Upper lobe of left lung (tissue), 6 donors: ENCODE data around the gene ADAMTS2. TPM values are rescaled to one million over a fixed set of nuclear protein-coding genes. Genes with fewer than 3 reads are reported as not detected.
A peak's percentile ranks its signal among the peaks of the same experiment; 100 is the strongest.

Experiments used
- ATAC-seq, 2 donors: fragments of 200-7000 bp; cut with Tn5 transposase; one replicate each; pipeline ENCODE4 v1.9.1; 2022; ENCODE audit warnings: mild to moderate bottlenecking in 2 of 2, moderate library complexity in 2 of 2; ENCODE audit not compliant: low FRiP score in 2 of 2
- DNase-seq, 2 donors: peaks; one replicate each; pipeline ENCODE4 v3.0.0-alpha.2; 2019 to 2020
- H3K27ac ChIP-seq, 4 donors: fragments of 200-600 bp; sonication (generic); one replicate each; pipeline ENCODE4 v1.5.1; 2016 to 2019
- H3K27me3 ChIP-seq, 4 donors: fragments of 200-600 bp; sonication (generic); one replicate each; pipeline ENCODE4 v1.5.1; 2017 to 2019
- H3K36me3 ChIP-seq, 4 donors: fragments of 200-600 bp; sonication (generic); one replicate each; pipeline ENCODE4 v1.5.1; 2016 to 2019
- H3K4me1 ChIP-seq, 4 donors: fragments of 200-600 bp; sonication (generic); one replicate each; pipeline ENCODE4 v1.5.1; 2018 to 2019
- H3K4me3 ChIP-seq, 4 donors: fragments of 200-600 bp; sonication (generic); one replicate each; pipeline ENCODE4 v1.5.1; 2017 to 2019; ENCODE audit warnings: mild to moderate bottlenecking in 2 of 4, moderate library complexity in 1 of 4
- H3K9me3 ChIP-seq, 4 donors: fragments of 200-600 bp; sonication (generic); one replicate each; pipeline ENCODE4 v1.5.1; 2018 to 2019
- CTCF ChIP-seq, 6 experiments: fragments of 450-650 bp in 4 of 6; fragments of 200-600 bp in 2 of 6; sonication (generic) in 2 of 6; IDR thresholded peaks; one replicate each; pipeline ENCODE4 v1.5.1; 2016 to 2019; ENCODE audit warnings: antibody characterized with exemption in 6 of 6
- EP300 ChIP-seq, 4 donors: sonication (generic); formaldehyde crosslinking; IDR thresholded peaks; one replicate each; pipeline ENCODE4 v1.5.1; 2017; ENCODE audit warnings: antibody characterized with exemption in 4 of 4, control low read depth in 2 of 4
- POLR2A ChIP-seq, 4 donors: fragments of 450-650 bp; IDR thresholded peaks; one replicate each; pipeline ENCODE4 v1.5.1; 2016 to 2017; ENCODE audit warnings: antibody characterized with exemption in 4 of 4, mild to moderate bottlenecking in 2 of 4
- POLR2AphosphoS5 ChIP-seq, 2 donors: sonication (generic); formaldehyde crosslinking; IDR thresholded peaks; one replicate each; pipeline ENCODE4 v1.5.1; 2017; ENCODE audit warnings: antibody characterized with exemption in 2 of 2
- WGBS, 2 donors: methylation state at CpG; one replicate each; pipeline ENCODE4 v1.1.5; 2017 to 2018; 5-methylcytosine and 5-hydroxymethylcytosine counted together
- total RNA-seq, 6 donors: library from RNA; depleted of rRNA in 4 of 6; stranded (reverse); fragments of >200 nt in 4 of 6; gene quantifications; one replicate each; pipeline versions ENCODE4 v1.1.0 to v1.2.1, GENCODE V29; 2016 to 2021
- donor health status: DM: no; HTN: no; CAD: no; lungs with moderate emphysema.
- donor health status: DM: no; HTN: yes; CAD: no; lungs with severe emphysema.

Gene ADAMTS2
- total RNA-seq, 6 donors from 2014 or later, result 10.0 to 114 (median 25.7) TPM

- Histone ChIP-seq H3K27ac (peak overlapping the region in 2 of 4 donors; percentile 48), H3K36me3 (no peaks in the 10 kb centered on the region), H3K4me1 (peaks cover 0 to 3% (median 0%) of the 10 kb centered on the region in 4 donors), H3K27me3 (no peaks in the 10 kb centered on the region), H3K9me3 (peaks cover 0 to 17% (median 4%) of the 10 kb centered on the region in 4 donors), H3K4me3 (no peak overlapping the region)
- TF ChIP-seq CTCF (IDR thresholded peaks at IDR 0.05), result no peak
- no peak for TF ChIP-seq POLR2A (IDR thresholded peaks at IDR 0.05)
- TF ChIP-seq EP300 (IDR thresholded peaks at IDR 0.05), result no peak
- TF ChIP-seq POLR2AphosphoS5 (IDR thresholded peaks at IDR 0.05), result no peak
- 59 to 69% methylated on average over 12 to 13 of the region's 13 CpGs for WGBS, 2 donors
- ATAC-seq, result no peak
- no peak for DNase-seq
Observed at GRCh38 chr5:179302499-179303185, 42.6 kb downstream of the ADAMTS2 start.

- no peaks in the 10 kb centered on the region for H3K36me3 ChIP-seq
- peak overlapping the region in 3 of 4 donors; percentile 18 to 52 (median 27) for H3K27ac ChIP-seq
- H3K27me3 ChIP-seq, result no peaks in the 10 kb centered on the region
- peaks cover 0 to 17% (median 4%) of the 10 kb centered on the region in 4 donors for H3K9me3 ChIP-seq
- no peak overlapping the region for H3K4me3 ChIP-seq
- peak in 1 of 2 donors; percentile 7 for ATAC-seq
- DNase-seq, result no peak
- peaks cover 0 to 3% (median 0%) of the 10 kb centered on the region in 4 donors for H3K4me1 ChIP-seq
- WGBS, 2 donors, result 78 to 82% methylated on average over 12 to 16 of the region's 17 CpGs
- TF ChIP-seq CTCF (IDR thresholded peaks at IDR 0.05) (no peak), EP300 (IDR thresholded peaks at IDR 0.05) (no peak), POLR2A (IDR thresholded peaks at IDR 0.05) (no peak), POLR2AphosphoS5 (IDR thresholded peaks at IDR 0.05) (no peak)
Observed at GRCh38 chr5:179301796-179302195, 43.5 kb downstream of the ADAMTS2 start.

DNA sequence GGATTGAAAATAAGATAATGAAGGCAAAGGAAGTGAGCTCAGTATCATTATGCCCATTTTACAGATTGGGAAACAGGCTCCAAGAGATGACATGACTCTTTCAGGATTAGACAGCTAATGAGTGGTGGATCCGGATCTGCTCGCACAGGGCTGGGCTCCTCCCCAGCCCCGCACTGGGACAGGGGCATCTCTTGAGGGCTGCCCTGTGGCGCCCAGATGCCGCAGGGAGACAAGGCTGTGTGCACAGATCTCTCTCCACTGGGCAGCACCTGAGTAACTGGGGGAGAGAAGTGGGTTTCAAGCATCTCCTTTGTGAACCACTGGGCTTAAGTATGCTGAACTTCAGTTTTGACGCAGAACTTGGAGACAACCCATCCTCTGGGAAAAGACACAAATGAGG is 43.9 kb downstream of the ADAMTS2 start:
- Histone ChIP-seq H3K9me3 (peaks cover 0 to 17% (median 4%) of the 10 kb centered on the region in 4 donors), H3K27ac (peak overlapping the region in 2 of 4 donors; percentile 27 to 52), H3K4me3 (no peak overlapping the region), H3K27me3 (no peaks in the 10 kb centered on the region), H3K4me1 (peaks cover 0 to 3% (median 0%) of the 10 kb centered on the region in 4 donors), H3K36me3 (no peaks in the 10 kb centered on the region)
- 72 to 84% methylated on average over 5 to 6 of the region's 6 CpGs for WGBS, 2 donors
- peak in 1 of 2 donors; percentile 8 for ATAC-seq
- DNase-seq, result no peak
- TF ChIP-seq POLR2A (IDR thresholded peaks at IDR 0.05) (no peak), EP300 (IDR thresholded peaks at IDR 0.05) (no peak), CTCF (IDR thresholded peaks at IDR 0.05) (no peak), POLR2AphosphoS5 (IDR thresholded peaks at IDR 0.05) (no peak)

GRCh38 chr5:179300581-179301180 is 44.6 kb downstream of the ADAMTS2 start:
- DNase-seq (no peak), ATAC-seq (peak; percentile 67 to 70)
- 71 to 81% methylated on average over 14 of the region's 14 CpGs for WGBS, 2 donors

More at GRCh38 chr5:179300581-179301180, 44.6 kb downstream of the ADAMTS2 start:
- H3K4me3 ChIP-seq, result no peak overlapping the region
- peaks cover 0 to 3% (median 0%) of the 10 kb centered on the region in 4 donors for H3K4me1 ChIP-seq
- peak overlapping the region in 1 of 4 donors; percentile 27 for H3K27ac ChIP-seq
- no peaks in the 10 kb centered on the region for H3K27me3 ChIP-seq
- TF ChIP-seq POLR2A (IDR thresholded peaks at IDR 0.05) (no peak), EP300 (IDR thresholded peaks at IDR 0.05) (no peak), POLR2AphosphoS5 (IDR thresholded peaks at IDR 0.05) (no peak), CTCF (IDR thresholded peaks at IDR 0.05) (no peak)
- no peaks in the 10 kb centered on the region for H3K36me3 ChIP-seq
- peaks cover 0 to 17% (median 4%) of the 10 kb centered on the region in 4 donors for H3K9me3 ChIP-seq
